Fibroblast of upper back skin (primary cell): ENCODE measurements around the gene RDH16.
"Not testable (repeated sequence)": the region's sequence is repeated elsewhere in the genome, so short reads cannot be mapped to it uniquely, and the experiment has no call there.

Source experiments
- DNase-seq: peaks from one replicate; pipeline ENCODE4 v3.0.0-alpha.2; 2013

RDH16 gene

DNA sequence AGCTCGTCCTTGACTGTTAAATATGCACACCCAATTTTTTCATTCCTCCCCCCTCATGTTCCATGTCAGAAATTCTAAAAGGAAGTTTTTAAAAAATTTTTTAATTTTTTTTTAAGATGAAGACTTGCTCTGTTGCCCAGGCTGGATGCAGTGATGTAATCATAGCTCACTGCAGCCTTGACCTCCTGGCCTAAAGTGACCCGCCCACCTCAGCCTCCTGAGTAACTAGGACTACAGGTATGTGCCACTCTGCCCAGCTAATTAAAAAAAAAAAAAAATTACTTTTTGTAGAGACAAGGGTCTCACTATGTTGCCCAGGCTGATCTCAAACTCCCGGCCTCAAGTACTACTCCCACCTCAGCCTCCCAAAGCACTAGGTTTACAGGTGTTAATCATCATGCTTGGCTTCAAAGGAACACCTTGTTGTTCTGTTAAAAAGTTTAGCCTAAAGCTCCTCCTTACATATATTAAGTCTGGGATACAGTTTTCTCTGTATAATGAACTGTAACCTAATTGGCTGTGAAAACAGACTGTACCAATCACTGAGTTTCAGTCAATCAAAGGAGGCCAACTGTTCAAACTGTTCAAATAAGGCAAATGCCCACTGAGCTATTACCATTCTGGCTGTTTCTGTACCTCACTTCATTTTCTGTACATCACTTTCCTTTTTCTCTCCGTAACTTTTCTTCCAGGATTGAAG is 41.0 kb downstream of the RDH16 start:
- DNase-seq: no peak

- DNase-seq: no peak
Measured at GRCh38 chr12:56914724-56915123, 42.7 kb downstream of the RDH16 start.

DNA sequence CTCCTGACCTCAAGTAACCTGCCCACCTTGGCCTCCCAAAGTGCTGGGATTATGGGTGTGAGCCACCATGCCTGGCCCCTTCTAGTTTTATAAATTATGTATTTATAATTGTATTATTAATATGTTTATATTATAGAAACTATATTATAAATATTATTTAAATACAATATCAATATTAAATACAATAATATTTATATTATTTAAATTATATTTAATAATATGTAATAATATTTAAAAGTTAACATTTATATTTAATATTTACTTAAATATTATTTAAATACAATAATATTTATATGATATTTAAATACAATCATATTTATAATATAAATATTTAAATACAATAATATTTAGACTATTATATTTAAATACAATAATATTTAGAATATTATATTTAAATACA is 43.2 kb downstream of the RDH16 start:
- DNase-seq: no peak

GRCh38 chr12:56909403-56909802 is 48.0 kb downstream of the RDH16 start:
- not testable (repeated sequence) for DNase-seq

- DNase-seq: no peak
Measured at GRCh38 chr12:56908136-56908535, 49.3 kb downstream of the RDH16 start.

- no peak for DNase-seq
Measured at GRCh38 chr12:56905852-56906251, 51.6 kb downstream of the RDH16 start.

- no peak for DNase-seq
Measured at GRCh38 chr12:56903374-56903773, 54.0 kb downstream of the RDH16 start.
